ENCODE results near the gene ALG8.
"Not testable (repeated sequence)": the region's sequence is repeated elsewhere in the genome, so short reads cannot be mapped to it uniquely, and the experiment has no call there.

The ALG8 gene

DNA sequence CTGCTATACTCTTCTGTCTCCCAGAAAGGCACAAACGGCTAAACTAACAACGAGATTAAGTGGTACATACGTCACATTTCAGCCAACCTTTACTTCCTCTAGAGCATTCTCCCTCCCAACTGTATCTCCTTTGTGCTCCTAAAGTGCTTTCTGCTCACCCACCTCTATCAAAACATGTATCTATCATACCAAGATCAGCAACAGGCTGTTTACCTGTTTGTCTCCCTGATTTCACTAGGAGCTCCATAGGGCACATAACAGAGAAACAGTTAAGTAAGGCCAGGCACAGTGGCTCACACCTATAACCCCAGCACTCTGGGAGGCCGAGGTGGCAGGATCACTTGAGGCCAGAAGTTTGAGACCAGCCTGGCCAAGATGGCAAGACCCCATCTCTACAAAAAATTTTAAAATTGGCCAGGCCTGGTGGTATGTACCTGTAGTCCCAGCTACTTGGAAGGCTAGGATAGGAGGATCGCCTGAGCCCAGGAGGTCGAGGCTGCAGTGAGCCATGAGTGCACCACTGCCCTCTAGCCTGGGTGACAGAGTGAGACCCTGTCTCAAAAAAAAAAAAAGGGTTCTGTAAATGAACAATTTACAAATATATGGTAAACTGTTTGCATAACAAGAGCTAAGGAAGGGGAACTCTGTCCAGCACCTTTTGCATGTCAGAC, 62.6 kb downstream of the ALG8 start:
- in situ Hi-C loops (cut with HindIII; ENCODE audit: low sequenced_read_pairs), result no loop called here

DNA sequence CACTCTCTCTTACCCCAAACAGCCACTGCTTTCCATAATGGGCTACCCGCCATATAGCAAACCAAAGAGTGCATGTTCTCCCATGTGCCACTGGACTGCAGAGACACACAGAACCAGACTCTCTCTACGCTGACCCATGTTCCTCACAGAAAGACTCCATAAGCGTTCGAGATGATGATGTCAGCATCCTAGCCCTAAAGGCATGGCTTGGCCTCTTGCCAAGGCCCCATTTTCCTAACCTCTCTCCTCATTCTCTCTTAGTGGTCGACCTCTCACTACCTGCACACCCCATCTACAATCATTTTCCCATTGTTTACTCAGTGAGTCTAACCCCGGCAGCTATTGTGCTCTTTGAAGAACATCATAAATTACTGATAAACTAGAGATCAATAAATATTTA, 64.7 kb downstream of the ALG8 start:
- in situ Hi-C loops (cut with HindIII; ENCODE audit: low sequenced_read_pairs), result no loop called here

DNA sequence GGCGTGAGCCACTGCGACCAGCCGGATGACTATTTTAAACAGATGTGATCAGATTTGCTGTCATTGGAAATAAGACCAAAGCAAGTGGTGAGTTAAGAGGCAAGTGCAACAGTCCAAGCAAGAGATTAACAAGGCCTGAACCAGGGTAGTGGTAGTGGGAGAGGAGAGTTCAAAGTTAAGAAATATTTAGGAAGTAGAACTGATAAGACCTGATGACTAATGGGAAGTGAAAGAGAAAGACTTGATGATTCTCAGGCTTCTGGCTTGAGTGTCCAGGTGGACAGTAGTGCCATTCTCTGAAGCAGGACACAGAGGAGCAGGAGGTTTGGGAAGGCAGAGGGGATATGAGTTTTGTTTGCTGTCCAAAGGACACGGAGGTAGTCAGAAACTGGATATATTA, 67.0 kb downstream of the ALG8 start:
- in situ Hi-C loops (cut with HindIII; ENCODE audit: low sequenced_read_pairs), result no loop called here

DNA sequence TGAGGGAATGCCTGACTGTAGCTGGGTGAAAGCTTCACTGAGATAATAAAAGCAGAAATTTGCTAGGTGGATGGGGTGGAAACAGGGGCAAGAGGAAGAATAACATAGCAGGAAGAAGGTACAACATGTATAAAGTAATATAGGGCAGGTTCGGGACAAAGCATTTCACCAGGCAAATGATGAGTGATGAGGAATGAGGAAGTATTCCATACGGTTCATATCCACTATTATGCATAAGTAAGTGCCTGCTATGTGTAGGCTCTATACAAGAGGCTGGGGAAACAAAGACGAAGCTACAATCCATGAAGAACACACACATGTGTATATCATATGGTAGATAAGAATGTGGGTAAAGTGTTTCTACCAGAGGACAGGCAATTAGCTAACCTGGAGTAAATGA, 67.7 kb downstream of the ALG8 start:
- in situ Hi-C loops (cut with HindIII; ENCODE audit: low sequenced_read_pairs), result no loop called here

DNA sequence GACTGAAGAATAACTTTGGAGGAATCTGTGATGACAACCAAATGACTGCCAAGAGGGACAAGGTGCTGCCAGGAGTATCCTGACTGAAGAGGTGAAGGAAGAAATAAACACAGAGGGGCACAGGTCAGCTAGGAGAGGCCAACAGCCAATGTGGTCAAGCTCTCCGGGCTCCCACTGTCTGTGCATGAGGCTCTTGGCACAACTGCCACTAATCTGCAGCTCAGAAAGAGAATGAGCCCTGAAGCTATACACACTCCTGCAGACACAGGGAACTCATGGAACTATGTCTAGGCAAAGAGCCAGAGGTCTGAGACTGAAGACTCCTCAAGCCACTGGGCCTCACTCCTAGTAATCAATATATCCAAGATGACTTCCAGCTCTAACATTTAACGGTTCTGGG, 68.8 kb downstream of the ALG8 start:
- in situ Hi-C loops (cut with HindIII; ENCODE audit: low sequenced_read_pairs), result no loop called here

DNA sequence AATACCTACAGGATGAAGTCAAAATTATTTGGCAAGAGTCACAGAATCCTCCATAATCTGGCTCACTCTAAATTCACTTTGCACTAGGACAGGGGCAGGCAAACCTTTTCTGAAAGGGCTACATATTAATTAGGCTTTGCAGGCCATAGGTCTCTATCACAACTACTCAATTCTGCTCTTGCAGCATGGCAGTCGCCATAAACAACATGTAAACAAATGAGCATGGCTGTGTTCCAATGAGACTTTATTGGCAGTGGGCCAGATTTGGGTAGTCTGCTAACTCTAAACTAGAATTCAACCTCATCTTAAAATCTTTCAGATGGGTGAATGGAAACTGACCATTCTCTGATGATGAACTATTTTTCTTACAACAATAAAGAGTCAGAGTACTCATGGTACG, 70.0 kb downstream of the ALG8 start:
- in situ Hi-C loops (cut with HindIII; ENCODE audit: low sequenced_read_pairs), result no loop called here

DNA sequence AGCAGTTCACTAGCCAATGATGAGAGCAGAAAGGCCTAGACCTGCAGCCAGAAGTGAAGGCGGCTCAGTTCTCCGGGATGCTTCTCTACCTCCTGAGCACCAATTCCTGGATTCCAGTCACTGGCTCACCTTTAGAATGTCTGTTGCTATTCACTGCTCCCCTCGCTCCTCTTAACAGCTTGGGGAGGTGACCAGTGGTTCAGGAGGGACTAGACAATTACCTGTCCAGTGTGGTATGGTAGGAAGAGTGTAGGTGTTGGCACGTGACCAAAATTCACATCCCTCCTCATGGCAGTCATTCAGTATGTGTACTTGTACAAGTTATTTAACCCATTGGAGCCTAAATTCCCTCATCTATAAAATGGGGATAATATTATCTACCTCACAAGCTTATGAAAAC, 71.7 kb downstream of the ALG8 start:
- in situ Hi-C loops (cut with HindIII; ENCODE audit: low sequenced_read_pairs), result no loop called here

DNA sequence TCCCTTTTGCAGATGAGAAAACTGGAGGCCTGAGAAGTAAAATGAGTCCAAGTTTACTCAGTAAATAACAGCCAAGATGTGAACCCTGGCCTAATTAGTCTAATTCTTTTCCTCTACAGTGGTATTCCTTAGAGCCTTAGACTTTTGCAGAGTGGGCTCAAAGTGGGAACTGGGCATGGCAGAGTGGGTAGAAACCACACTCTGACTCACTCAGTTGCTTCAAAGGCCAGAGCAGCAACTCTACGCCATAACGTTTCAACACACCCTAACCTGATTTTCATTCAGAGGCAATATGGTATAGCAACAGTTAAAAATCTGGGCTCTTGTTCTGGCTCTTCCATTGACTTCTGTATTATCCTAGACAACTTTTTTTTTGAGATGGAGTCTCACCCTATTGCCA, 73.0 kb downstream of the ALG8 start:
- in situ Hi-C loops (cut with HindIII; ENCODE audit: low sequenced_read_pairs), result no loop called here

DNA sequence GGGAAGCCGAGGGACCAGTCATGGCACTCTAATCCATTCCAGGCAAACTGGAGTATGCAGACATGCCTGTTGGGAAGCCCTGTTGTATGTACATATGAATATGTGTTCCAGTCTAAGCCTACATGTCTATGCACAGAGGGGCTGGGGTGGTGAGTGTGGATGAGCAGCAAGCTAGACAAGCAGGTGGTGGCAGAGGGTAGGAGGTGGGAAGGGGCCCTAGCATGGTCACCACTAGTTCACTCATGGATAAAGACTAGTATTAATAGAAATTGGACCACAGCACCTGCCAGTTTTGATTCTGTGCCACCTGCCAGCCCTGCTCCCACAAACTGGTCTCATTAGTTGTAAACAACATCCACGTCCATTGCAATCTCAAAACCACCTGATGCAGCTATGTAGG, 74.2 kb downstream of the ALG8 start:
- in situ Hi-C loops (cut with HindIII; ENCODE audit: low sequenced_read_pairs), result no loop called here

DNA sequence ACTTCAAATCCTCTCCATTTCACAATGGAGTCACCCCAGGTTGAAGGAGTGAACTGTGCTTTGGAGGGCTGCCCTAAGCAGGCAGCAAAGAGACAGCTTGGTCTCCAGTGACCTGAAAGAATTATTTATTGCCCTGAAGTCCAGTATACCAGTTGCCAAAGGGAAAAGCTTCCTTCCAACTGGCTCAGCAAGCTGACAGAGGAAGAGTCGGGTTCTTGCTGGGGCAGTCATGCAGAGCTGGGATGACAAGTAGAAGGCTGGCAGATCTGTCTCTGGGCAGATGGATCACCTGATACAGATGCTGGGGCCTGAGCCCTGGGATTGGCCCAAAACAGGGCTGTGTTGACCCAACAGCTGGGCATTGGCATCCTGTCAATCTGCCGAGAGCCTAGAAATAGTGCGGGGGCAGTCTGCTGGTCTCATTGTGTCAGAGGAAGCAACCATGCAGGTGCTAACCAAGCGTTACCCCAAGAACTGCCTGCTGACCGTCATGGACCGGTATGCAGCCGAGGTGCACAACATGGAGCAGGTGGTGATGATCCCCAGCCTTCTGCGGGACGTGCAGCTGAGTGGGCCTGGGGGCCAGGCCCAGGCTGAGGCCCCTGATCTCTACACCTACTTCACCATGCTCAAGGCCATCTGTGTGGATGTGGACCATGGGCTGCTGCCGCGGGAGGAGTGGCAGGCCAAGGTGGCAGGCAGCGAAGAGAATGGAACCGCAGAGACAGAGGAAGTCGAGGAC, 75.8 kb downstream of the ALG8 start, which contains the start of gene THRSP:
Gene THRSP, plus strand, starts transcription at position 422 of the 742 bp plus-strand sequence. Its CDS starts 21 bp downstream, at position 443.
- in situ Hi-C loops (cut with HindIII; ENCODE audit: low sequenced_read_pairs), result no loop called here

DNA sequence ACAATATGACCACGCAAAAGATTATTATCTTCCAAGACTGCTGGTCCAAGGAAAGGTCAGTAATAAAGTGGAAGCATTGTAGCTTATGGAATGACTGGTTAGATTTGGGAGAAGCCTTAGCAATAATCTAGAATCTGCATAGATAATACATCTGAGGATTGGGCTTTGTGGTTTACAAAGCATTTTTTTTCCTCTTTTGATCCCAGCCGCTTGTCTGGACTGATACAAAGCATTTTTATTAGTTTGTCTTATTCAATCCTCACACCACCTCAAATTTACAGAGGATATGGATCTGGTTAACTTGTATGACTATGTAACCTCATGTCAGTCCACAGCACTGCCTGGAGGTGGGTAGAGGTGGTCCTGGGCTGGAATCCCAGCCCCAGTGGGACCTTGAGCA, 76.8 kb downstream of the ALG8 start:
- in situ Hi-C loops (cut with HindIII; ENCODE audit: low sequenced_read_pairs), result no loop called here

DNA sequence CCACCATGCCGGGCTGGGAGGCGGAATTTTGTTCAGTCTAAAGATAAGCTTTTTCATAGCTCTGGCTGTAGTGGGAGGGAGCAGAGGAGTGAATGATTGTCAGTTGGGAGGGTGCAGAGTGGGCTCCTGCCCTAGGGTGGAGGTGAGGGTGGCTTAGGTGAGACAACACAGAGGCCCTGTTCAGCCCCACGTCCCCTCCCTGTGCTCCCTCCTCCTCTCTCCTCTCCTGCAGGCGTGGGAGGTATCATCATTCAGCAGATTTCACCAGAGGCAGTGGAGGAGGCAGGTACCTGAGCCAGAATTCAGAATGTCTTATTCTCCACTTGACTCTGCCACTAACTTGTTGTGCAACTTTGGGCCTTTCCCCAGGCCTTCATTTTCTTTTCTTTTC, 77.5 kb downstream of the ALG8 start:
- in situ Hi-C loops (cut with HindIII; ENCODE audit: low sequenced_read_pairs), result no loop called here

DNA sequence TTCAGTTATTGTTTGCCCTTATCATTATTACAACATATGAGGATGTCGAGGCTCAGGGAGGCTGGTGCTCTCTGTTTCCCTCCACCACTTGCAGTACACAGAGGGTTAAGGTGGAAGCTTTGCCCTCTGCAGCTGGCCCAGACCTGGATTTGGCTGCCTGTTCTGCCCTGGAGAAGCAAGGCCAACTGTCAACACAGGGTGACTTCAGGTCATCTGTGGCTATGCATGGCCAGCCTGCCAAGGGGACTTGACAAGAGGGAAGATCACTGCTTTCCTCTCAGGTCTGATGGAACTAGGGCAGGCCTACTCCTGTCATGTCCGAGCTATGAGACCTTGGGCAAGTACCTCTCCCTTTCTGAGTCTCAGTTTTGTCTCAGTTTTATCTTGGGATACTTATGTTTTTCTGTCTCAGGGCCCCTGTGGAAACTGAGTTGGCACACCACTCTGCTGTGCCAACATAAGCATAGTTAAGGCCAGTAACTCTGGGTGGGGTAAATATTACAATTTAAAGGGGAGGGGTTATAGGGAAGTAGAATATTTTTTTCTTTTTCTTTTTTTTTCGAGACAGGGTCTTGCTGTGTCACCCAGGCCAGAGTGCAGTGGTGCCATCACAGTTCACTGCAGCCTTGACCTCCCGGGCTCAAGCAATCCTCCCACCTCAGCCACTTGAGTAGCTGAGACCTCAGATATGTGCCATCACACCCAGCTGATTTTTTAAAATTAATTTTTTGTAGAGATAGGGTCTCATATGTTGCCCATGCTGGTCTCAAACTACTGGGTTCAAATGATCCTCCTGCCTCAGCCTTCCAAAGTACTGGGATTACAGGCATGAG, 78.1 kb downstream of the ALG8 start:
- in situ Hi-C loops (cut with HindIII; ENCODE audit: low sequenced_read_pairs), result no loop called here

DNA sequence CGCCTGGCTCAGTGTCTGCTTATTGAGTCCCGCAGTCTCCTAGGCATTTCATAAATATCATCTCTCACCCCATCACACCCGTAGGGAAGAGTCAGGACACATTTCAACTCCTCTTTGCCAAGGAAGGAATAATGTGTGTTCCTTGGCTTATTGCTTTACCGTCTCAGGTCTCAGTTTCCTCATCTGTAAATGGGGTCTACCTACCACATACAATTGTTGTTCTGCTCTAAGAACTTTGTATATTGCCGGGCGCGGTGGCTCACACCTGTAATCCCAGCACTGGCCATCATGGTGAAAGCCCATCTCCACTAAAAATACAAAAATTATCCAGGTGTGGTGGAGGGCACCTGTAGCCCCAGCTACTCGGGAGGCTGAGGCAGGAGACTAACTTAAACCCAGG, 78.9 kb downstream of the ALG8 start:
- in situ Hi-C loops (cut with HindIII; ENCODE audit: low sequenced_read_pairs), result no loop called here

DNA sequence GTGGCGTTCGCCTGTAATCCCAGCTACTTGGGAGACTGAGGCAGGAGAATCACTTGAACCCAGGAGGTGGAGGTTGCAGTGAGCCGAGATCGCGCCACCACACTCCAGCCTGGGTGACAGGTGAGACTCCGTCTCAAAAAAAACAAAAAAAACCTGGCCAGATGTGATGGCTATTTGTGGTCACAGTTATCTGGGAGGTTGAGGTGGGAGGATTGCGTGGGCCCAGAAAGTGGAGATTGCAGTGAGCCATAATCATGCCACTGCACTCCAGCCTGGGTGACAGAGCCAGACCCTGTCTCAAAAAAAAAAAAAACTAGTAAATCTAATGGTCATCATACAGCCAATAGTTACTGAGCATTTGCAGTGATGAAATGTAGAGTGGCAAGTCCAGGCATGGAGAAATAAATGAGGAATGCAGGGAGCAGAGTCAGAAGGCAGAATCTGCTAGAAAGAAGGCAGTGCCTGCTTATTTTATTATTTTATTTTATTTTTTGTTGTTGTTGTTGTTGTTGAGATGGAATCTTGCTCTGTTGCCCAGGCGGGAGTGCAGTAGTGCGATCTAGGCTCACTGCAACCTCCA, 79.6 kb downstream of the ALG8 start:
- in situ Hi-C loops (cut with HindIII; ENCODE audit: low sequenced_read_pairs), result not testable (repeated sequence)

DNA sequence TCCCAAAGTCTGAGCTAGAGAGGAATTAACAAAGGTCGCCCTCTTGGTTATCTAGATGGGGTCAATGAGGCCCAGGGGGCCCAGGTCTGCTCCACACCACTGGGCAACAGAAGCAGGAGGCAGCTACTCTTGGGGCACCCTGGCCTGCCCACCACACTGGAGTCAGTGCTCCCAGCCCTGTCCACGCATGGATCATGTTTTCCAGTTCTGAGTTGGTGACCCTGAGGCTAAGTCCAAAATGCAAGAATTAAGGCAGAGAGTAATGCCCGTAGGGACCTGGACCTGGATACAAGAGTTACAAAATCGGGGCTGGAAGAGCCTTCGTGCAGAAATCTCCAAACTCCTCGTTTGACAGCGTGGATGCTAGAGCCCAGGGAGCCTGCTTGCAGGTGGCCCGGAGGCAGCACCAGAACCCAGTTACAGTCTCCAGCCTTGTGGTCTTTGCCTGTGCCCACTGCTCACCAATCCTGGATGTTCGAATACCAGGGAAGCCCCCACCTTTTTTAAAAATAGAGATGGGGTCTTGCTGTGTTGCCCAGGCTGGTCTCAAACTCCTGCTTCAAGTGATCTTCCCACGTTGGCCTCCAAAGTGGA, 81.9 kb downstream of the ALG8 start:
- in situ Hi-C loops (cut with HindIII; ENCODE audit: low sequenced_read_pairs), result no loop called here

DNA sequence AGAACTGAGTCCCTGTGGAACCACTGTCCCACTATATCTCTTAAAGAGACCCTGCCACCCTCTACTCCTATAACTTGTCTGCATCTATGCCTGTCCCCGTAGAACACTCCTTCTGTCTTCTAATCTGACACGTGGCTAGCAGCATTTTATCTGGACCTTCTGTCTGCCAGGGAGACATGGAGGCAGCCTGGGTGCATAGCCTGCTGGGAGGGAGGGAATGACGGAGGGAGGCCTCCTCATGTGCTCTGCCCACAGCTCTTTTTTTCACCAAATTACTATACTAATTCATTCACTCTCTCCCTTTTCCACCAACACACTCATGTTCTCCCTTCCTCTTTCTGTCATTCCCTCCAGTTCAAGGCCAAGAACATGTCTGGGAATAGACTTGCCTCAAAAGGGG, 83.3 kb downstream of the ALG8 start:
- in situ Hi-C loops (cut with HindIII; ENCODE audit: low sequenced_read_pairs), result no loop called here

DNA sequence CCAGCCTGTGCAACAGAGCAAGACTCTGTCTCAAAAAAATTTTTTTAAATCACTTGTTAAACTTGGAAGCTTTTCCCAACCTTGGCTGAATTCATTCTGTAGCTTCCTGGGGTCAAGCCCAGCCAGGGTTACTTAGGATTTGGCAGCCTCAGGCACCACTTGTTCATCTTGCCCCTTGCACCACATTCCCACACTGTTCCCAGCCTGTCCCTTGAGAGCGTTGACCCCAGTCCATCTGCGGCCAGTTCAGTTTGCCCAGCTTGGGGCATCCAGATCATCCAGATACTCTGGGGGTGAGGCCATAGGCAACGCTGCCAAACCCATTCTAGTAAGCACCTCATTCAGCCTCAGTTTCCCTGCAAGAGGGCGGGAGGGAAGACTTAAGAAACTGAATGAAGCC, 84.5 kb downstream of the ALG8 start:
- in situ Hi-C loops (cut with HindIII; ENCODE audit: low sequenced_read_pairs), result no loop called here

DNA sequence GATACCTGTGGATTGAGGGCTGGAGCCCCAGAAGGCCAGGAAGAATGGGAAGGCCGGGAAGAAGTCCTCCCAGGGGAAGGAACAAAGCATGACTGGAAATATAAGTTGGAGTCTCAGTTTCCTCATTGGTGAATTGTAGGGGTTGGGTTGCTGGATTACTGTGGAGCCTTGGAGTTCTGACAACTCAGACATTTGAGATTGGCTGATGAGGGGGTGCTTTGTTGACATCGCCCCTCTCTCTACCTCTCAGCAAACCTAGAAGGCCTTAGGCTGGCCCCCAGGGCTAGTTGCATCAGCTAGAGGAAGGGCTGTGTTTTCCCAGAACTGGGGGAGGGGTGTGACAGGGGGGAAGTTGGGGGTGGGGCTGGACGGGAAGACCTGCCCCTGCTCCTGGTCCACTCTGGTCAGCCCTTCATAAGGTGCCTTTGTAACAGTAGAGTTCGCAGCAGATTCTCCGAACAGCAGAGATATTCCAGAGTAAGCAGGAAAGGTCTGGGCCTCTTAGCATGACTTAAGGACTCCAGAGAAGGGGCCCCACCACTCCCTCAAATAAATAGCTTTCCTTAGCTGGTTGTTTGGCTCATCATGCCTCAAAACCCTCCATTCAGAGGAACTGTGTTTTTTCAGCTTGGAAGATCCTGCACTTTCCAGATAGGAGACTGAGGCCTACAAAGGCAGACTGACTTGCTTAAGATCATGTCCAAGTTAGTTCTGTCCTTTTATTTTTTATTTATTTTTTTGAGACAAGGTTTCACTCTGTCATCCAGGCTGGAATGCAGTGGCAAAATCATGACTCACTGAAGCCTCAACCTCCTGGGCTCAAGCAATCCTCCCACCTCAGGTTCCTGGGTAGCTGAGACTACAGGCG, 88.2 kb downstream of the ALG8 start:
- in situ Hi-C loops (cut with HindIII; ENCODE audit: low sequenced_read_pairs), result no loop called here
